IMR-90 (cell line): ENCODE measurements around the gene MCF2L2.

Experiments
- CEBPB ChIP-seq: IDR thresholded peaks from 2 replicates; pipeline ENCODE4 v1.6.1; 2012; ENCODE audit warnings: low read depth, low read length, improper control_type of control experiment
- CHD1 ChIP-seq: IDR thresholded peaks from 2 replicates; pipeline ENCODE4 v1.6.1; 2012; ENCODE audit warnings: low read depth, low read length, improper control_type of control experiment
- MAFK ChIP-seq: IDR thresholded peaks from 2 replicates; pipeline ENCODE4 v1.6.1; 2012; ENCODE audit warnings: low read depth, low read length, improper control_type of control experiment
- POLR2A ChIP-seq: IDR thresholded peaks from 2 replicates; pipeline ENCODE4 v1.6.1; 2012; ENCODE audit warnings: mild to moderate bottlenecking, low read depth, low read length
- TF ChIP-seq, protein P1 (sequence below): conservative IDR thresholded peaks from 2 replicates; pipeline ENCODE4 v1.5.1; 2012; ENCODE audit warnings: mild to moderate bottlenecking, low read depth, low read length, improper control_type of control experiment
- TF ChIP-seq, protein P2 (sequence below): fragments of 150-350 bp; IDR thresholded peaks from 2 replicates; pipeline ENCODE4 v1.6.1; 2017; ENCODE audit warnings: mild to moderate bottlenecking, antibody characterized with exemption, low read length, low read depth

DNA sequence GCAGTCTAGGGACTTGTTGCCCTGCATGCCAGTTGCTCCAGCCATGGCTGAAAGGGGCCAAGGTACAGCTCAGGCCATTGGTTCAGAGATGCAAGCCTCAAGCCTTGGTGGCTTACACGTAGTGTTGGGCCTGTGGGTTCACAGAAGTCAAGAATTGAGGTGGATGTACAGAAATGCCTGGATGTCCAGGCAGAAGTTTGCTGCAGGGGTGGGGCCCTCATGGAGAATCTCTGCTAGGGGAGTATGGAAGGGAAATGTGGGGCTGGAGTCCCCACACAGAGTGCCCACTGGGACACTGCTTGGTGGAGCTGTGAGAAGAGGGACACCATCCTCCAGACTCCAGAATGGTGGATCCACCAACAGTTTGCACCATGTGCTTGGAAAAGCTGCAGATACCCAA is 186.0 kb downstream of the MCF2L2 start:
- TF ChIP-seq, protein P1, sequence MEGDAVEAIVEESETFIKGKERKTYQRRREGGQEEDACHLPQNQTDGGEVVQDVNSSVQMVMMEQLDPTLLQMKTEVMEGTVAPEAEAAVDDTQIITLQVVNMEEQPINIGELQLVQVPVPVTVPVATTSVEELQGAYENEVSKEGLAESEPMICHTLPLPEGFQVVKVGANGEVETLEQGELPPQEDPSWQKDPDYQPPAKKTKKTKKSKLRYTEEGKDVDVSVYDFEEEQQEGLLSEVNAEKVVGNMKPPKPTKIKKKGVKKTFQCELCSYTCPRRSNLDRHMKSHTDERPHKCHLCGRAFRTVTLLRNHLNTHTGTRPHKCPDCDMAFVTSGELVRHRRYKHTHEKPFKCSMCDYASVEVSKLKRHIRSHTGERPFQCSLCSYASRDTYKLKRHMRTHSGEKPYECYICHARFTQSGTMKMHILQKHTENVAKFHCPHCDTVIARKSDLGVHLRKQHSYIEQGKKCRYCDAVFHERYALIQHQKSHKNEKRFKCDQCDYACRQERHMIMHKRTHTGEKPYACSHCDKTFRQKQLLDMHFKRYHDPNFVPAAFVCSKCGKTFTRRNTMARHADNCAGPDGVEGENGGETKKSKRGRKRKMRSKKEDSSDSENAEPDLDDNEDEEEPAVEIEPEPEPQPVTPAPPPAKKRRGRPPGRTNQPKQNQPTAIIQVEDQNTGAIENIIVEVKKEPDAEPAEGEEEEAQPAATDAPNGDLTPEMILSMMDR, result no peak
- no peak for TF ChIP-seq CEBPB
- TF ChIP-seq, protein P2, sequence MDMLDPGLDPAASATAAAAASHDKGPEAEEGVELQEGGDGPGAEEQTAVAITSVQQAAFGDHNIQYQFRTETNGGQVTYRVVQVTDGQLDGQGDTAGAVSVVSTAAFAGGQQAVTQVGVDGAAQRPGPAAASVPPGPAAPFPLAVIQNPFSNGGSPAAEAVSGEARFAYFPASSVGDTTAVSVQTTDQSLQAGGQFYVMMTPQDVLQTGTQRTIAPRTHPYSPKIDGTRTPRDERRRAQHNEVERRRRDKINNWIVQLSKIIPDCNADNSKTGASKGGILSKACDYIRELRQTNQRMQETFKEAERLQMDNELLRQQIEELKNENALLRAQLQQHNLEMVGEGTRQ, result no peak
- TF ChIP-seq CHD1, result no peak
- no peak for TF ChIP-seq POLR2A
- TF ChIP-seq MAFK, result no peak
